GM12864 (cell line): ENCODE results near the gene CTRB1.

ENCODE experiments used
- DNase-seq: peaks from one replicate; pipeline ENCODE4 v3.0.0-alpha.2; 2011; ENCODE audit warnings: low read depth
- H3K4me3 ChIP-seq: 2 replicates; pipeline ENCODE4 v1.5.1; 2011; ENCODE audit warnings: mild to moderate bottlenecking, low read depth, low read length, control low read depth
- CTCF ChIP-seq: IDR thresholded peaks from 2 replicates; pipeline ENCODE4 v1.5.1; 2011; ENCODE audit warnings: low read depth, mild to moderate bottlenecking, moderate library complexity, low read length, control low read depth, inconsistent platforms; ENCODE audit errors: missing control alignments

CTRB1 gene

GRCh38 chr16:75218256-75219076, at the start of gene CTRB1:
Gene CTRB1, plus strand, starts transcription at chr16:75218988. Its CDS starts 20 bp downstream, at chr16:75219008.
- no peak within 1 kb of the TSS for H3K4me3 ChIP-seq
- TF ChIP-seq CTCF = no peak
- DNase-seq = peak; percentile 41

GRCh38 chr16:75169899-75170405, 48.8 kb upstream of the CTRB1 start:
- H3K4me3 ChIP-seq = no peak overlapping the region
- DNase-seq = no peak
- TF ChIP-seq CTCF = no peak

- no peak for TF ChIP-seq CTCF
- no peak overlapping the region for H3K4me3 ChIP-seq
- no peak for DNase-seq
Observed at GRCh38 chr16:75172578-75172977, 46.2 kb upstream of the CTRB1 start.

- no peak for TF ChIP-seq CTCF
- no peak overlapping the region for H3K4me3 ChIP-seq
- no peak for DNase-seq
Observed at GRCh38 chr16:75175074-75175473, 43.7 kb upstream of the CTRB1 start.

GRCh38 chr16:75176926-75177325, 41.9 kb upstream of the CTRB1 start:
- H3K4me3 ChIP-seq = no peak overlapping the region
- DNase-seq = no peak
- TF ChIP-seq CTCF = no peak

GRCh38 chr16:75179208-75179607, 39.6 kb upstream of the CTRB1 start:
- no peak for DNase-seq
- TF ChIP-seq CTCF = no peak
- H3K4me3 ChIP-seq = no peak overlapping the region

GRCh38 chr16:75181630-75182029, 37.2 kb upstream of the CTRB1 start:
- no peak overlapping the region for H3K4me3 ChIP-seq
- no peak for DNase-seq
- no peak for TF ChIP-seq CTCF
